Stimulated activated CD4-positive, alpha-beta T cell treated with anti-CD3 and anti-CD28 coated beads, TNF-alpha, amount 100 ng/mL, for 1 hour (primary cell): ENCODE measurements around the gene IDS.
A peak's percentile ranks its signal among the peaks of the same experiment; 100 is the strongest.
"Not testable (repeated sequence)": the region's sequence is repeated elsewhere in the genome, so short reads cannot be mapped to it uniquely, and the experiment has no call there.

Experiments
- DNase-seq, 3 donors: peaks; one replicate each; pipeline ENCODE4 v3.0.0-alpha.2; 2020; ENCODE audit warnings: low read depth in 3 of 3, low spot score in 1 of 3

IDS gene

GRCh38 chrX:149527705-149528104 is 22.6 kb upstream of the IDS start:
- no peak for DNase-seq

- DNase-seq: not testable (repeated sequence)
Measured at GRCh38 chrX:149526318-149527033, 21.4 kb upstream of the IDS start.

- not testable (repeated sequence) for DNase-seq
Measured at GRCh38 chrX:149525903-149526302, 20.8 kb upstream of the IDS start.

- not testable (repeated sequence) for DNase-seq
Measured at GRCh38 chrX:149525389-149525788, 20.3 kb upstream of the IDS start.

GRCh38 chrX:149522916-149523315 is 17.8 kb upstream of the IDS start:
- DNase-seq: no peak

- DNase-seq: no peak
Measured at GRCh38 chrX:149521438-149521837, 16.3 kb upstream of the IDS start.

- not testable (repeated sequence) for DNase-seq
Measured at GRCh38 chrX:149520636-149521277, 15.7 kb upstream of the IDS start.

- DNase-seq: no peak
Measured at GRCh38 chrX:149518236-149518635, 13.1 kb upstream of the IDS start.

- DNase-seq: no peak
Measured at GRCh38 chrX:149517308-149517707, 12.2 kb upstream of the IDS start.

- no peak for DNase-seq
Measured at GRCh38 chrX:149516604-149517003, 11.5 kb upstream of the IDS start.

- no peak for DNase-seq
Measured at GRCh38 chrX:149515954-149516602, 11.0 kb upstream of the IDS start.

- DNase-seq: no peak
Measured at GRCh38 chrX:149513825-149514428, 8.8 kb upstream of the IDS start.

GRCh38 chrX:149512225-149512885 is 7.2 kb upstream of the IDS start:
- DNase-seq: peak in 2 of 3 donors; percentile 31 to 36

- DNase-seq: no peak
Measured at GRCh38 chrX:149511081-149511480, 6.0 kb upstream of the IDS start.

- no peak for DNase-seq
Measured at GRCh38 chrX:149510386-149510785, 5.3 kb upstream of the IDS start.

GRCh38 chrX:149508467-149508866 is 3.4 kb upstream of the IDS start:
- no peak for DNase-seq

GRCh38 chrX:149506349-149506748 is 1.2 kb upstream of the IDS start:
- DNase-seq: no peak

- DNase-seq: no peak
Measured at GRCh38 chrX:149505671-149506070, 565 bp upstream of the IDS start.

- no peak for DNase-seq
Measured at GRCh38 chrX:149504226-149504914, 736 bp downstream of the IDS start.

GRCh38 chrX:149503446-149503845 is 1.7 kb downstream of the IDS start:
- DNase-seq: peak in 2 of 3 donors; percentile 28 to 31

GRCh38 chrX:149502923-149503322 is 2.2 kb downstream of the IDS start:
- DNase-seq: not testable (repeated sequence)
